HG03442 (cell line): ENCODE data around the gene NOL8.

Experiments used
- ATAC-seq: cut with Tn5 transposase; IDR thresholded peaks from one replicate; pipeline ENCODE4 v1.9.1; 2021; ENCODE audit warnings: mild to moderate bottlenecking, moderate library complexity; ENCODE audit not compliant: unreplicated experiment

Gene NOL8

DNA sequence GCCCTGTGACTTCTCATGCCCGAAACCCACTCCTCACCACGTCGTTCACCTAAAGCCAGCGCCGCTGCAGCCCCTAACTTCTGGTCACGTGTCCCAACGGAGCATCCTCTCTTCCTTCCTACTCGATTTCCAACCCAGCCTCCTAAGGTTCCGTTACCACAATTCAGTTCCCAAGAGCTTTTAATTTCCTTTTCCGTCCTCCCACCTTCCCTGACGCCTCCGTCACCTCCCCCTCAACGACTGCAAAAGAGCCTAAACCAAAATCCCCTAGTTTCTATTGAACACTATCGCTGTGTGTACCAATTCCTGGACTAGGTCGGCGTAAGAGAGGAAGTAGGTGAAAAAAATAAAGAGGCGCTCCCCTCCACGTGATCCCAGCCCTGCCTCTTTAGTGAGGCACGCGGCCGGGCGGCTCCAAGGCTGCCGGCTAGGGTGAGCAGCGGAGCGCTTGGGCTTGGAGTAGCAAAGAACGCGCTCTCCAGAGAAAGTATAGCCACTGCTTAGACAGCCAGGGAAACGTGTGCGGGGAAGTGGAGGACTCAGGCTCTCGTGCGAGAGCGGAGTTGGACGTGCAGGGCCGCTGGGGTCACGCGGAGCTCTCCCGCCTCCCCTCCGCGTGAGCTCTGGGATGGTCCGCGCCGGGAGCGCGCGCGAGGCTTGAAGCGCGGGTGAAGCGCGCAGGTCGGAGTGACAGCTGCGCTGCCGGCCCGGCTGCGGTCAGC lies at the start of gene NOL8, which contains the start of gene CENPP:
Gene NOL8 (minus strand): TSS at position 82 of the 722 bp plus-strand sequence. CDS start 1,189 bp downstream, outside the sequence.
Gene CENPP (plus strand): TSS at position 685 of the 722 bp plus-strand sequence.
- peak; percentile 85 for ATAC-seq

DNA sequence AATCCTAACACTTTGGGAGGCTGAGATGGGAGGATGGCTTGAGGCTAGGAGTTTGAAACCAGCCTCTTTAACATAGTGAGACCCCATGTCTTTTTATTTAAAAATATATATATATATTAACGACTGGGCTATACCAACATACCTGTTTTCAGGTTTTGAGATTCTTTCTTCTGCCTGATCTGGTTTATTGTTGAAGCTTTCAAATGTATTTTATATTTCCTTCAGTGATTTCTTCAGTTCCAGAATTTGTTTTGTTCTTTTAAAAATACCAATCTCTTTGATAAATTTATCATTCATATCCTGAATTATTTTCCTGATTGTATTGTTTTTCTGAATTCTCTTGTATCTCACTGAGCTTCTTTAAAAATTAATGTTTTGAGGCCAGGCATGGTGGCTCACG lies 48.0 kb upstream of the NOL8 start:
- no peak for ATAC-seq

DNA sequence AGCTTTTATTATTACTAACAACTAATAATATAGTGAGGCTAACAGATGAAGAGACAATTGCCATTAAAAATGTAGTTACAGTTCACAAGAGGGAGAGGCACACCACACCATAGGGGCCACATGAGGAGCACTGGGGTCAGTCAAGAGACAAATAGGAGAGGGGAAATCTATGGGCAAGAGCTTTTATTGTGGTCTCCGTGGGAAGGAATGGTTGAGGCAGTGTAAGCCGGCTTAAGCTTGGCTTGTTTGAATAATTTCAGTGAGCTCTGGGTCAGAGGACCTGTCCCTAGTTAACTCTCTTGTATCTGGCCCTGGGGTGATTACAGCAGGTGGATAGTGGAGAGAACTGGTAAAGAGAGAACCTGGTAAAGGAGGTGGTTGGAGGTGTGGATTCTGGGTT lies 43.9 kb upstream of the NOL8 start:
- no peak for ATAC-seq

DNA sequence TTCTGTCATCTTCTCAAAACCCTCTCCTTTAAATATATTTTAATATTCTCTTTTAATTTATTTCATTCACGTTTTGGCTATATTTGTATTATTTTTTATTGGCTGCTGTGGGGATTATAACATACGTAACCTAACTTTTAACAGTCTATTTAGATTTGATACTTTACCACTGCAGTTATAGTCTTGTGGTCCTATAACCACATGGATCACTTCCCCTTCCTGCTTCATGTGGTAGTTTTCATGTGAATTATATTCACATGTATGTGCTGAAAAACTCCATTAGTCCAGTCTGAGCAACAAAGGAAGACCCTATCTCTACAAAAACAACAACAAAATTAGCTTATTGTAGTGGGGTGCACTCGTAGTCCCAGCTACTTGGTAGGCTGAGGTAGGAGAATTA lies 34.9 kb upstream of the NOL8 start:
- no peak for ATAC-seq

DNA sequence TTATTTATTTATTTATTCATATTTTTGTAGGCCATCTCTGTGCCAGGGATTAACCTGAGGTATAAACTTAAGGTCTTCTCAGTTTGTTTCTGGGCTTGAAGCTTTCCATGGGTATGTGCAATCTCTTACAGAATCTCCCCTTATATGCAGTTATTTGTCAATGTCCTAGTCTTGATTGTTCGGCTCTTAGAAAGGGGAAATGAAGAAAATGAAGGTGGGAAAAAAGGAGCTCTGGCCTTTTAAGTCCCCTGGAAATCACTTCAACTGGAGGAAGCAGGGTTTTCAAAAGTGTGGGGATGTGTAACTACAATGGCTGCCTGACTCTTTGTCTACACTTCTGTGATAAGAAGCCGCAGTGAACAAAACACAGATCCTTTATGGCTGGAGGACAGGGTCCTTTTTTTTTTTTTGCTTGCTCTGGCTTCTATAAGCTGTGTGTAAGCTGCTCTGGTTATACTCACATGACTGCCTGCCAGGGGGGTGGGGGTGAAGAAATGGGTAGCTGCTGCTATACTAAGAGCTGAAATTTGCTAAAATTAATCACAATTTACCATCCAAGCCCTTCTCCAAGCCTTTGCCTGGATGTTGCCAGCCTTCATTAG lies 34.3 kb upstream of the NOL8 start:
- no peak for ATAC-seq

DNA sequence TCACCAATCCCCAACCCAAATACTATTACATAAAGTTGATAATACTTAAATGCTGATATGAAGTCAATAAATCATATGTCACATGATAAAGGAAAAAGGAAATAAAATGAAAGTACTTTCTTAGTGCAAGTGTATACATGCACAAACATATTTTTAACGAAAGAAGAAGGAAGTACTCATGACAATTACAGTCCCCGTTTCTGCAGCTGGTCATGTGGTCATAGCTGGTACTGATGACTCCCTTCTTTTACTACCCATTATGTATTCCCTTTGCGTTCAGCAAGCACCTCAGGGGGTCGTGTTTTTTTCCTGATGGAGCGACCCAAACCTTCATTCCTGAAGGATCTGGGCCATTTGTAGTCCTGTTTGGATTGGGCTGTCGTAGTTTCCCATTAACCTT lies 27.9 kb upstream of the NOL8 start:
- ATAC-seq = no peak

DNA sequence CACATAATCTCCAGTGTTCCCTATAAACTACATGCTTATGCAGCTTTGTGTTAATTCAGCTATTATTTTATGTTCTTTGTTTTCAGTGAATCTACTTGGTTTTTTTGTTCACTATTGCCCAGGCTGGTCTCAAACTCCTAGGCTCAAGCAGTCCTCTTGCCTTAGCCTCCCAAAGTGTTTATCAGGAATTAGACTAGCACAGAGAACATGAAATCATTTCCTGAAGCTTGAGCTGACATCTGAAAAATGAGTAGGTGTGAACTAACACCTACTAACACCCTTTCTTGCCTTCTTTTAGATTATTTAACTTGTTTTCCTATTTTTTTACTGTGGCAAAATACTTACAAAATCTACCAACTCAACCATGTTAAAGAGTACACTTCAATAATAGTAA lies 25.6 kb upstream of the NOL8 start:
- ATAC-seq = no peak

DNA sequence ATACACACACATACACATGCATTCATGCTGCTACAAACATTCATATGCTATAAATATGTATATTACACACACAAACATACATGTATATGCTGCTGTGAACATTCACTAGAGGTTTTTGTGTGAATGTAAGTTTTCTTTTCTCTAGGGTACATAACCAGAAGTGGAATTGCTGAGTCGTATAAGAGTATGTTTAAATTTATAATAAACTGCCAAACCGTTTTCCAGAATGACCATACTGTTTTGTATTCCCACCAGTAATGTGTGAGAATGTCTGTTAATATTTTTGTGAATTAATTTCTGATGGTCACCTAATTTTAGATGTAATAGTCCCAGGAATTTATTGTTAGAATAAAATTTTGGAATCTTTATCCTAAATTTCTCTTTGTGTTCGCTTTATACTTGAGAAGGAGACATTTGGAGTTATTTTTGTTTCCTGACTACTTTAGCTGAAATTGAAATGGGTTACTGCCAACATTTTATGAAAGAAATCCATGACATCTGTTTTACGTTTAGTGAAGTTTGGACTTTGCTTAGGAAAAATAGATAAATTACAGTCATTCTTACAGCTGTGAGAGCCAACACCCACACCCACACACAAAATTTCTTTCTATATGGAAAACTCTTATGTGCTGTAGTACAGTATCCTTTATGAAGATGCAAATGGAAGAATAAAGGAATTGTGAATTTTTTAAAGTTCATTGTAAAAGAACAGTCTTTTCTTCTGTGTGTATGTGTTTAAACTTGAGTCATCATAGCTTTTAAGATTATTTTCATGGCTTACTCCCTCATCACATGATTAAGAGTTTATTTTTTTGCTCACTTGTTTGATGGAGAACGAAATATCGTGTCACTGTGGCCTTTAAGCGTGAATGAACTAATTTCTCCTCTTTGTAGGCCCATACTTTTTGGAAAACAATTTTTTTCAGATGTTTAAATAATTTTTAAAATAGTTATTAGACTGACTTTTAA lies 24.9 kb upstream of the NOL8 start:
- ATAC-seq = no peak

DNA sequence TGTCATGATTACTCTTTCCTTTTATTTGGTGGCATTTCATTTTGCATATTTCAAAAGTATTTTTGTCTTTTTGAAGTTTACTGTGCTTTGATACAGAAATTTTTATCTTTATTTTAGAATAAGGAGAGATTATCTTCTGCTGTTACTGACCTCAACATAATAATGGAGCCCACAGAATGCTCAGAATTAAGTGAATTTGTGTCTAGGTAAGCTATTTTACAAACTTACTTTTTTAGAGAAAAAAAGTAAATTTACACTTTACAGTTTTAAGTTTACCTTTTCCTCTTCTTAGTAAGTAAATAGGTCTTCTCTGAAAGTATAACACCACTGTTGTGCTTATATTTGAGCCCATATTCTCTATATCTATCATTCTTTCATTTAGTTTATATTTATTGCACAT lies 20.4 kb upstream of the NOL8 start:
- ATAC-seq = no peak

DNA sequence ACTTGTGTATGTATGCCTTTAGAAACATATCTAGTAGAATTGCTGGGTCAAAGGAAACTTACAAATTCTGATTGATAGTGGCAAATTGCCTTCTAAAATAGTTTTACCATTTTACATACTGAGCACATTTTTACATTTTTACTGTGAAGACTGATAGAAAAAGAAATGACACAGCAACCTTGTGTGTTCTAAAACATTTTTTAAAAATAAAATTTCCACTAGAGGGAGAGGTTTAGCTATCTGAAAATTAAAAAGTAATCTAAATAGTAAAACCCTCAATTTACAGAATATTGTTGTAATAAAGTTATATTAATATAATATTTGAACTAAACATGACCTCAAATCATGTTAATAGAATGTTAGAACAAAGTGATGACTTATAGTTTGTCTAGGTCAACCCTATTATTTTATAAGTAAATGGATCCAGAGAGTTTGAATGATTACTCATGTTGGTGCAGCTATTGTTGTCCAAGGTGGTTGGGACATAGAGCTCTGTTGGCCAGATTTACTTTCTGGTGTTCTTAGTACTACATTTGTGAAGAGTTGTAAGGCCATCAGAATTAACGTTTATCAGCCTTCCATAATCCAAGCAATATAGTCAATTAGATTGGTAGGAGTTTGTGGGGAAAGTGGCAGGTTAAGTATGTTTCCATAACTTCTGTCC lies 17.8 kb upstream of the NOL8 start:
- ATAC-seq = no peak

DNA sequence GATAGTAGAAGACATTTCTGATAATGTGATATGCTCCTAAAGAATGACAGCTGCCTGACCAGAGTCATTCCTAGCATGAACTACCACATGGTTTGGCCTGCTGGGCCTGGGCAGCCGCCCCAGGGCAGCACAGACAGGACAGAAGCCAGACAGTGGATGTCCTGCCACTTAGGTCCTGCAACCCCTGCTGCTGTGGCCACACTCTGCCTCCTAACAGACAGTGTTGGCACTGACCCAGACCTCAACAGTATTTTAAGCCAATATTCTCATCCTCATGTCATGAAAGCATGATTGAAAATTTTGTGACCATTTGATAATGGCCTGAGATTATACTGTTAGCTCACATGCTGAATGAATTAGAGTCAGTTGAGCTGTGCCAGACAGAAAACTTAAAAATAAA lies 16.4 kb upstream of the NOL8 start:
- ATAC-seq = no peak

DNA sequence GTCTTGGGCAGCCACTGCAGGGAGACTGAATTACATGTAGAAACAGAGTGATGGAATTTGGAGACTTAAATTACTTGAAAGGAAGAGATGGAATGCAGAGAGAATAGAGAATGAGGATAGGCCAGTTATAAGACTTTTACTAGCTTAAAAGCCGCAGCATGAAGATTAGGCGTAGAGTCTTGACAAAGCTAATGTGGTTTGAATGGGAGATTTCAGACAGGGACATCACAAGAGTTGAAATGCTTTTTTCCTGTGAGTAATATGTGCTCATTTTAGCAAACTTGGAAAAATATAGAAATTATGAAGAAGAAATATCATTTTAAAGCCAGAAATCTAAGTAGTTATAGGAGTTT lies 8.1 kb upstream of the NOL8 start:
- ATAC-seq = no peak

DNA sequence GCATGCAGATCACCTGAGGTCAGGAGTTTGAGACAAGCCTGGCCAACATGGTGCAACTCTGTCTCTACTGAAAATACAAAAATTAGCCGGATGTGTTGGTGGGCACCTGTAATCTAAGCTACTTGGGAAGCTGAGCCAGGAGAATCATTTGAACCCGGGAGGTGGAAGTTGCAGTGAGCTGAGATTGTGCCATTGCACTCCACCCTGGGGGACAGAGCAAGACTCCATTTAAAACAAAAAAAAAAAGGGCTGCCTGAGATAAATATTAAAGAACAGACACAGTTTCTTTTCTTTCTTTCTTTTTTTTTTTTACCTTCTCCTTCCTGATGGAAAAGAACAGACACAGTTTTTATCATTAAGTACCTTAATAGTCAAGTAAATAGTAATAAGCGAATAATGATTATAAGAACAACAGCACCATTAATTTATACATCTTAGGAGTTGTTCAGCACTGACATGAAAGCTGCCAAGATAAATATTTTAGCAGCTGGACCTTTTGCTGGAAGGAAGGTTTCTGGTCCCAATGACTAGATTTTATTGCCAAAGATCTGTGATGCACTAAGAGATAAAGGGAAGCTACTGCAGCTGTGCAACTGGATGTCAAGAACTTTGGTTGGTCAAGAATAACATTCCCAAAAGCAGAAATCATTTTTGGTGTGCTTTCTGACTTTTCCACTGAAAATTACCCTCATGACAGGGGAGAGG lies 7.6 kb upstream of the NOL8 start:
- ATAC-seq = no peak

DNA sequence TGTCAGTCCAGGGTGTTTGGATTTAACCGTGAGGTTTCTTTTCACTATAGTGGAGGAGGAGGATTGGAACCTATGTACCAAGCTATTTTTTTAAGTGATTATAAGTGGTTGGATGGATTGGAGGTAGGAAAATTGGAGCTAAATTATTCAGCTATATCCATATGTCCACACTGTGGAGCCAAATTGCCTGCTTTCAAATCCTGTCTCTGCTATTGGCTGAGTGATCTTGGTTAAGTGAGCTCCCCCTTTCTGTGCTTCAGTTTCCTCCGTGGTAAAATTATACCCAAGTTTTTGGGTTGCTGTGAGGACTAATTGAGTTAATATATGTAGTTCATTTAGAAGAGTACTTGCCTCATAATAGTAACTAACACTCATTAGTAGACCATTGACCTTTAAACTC lies 3.1 kb upstream of the NOL8 start:
- ATAC-seq = no peak

DNA sequence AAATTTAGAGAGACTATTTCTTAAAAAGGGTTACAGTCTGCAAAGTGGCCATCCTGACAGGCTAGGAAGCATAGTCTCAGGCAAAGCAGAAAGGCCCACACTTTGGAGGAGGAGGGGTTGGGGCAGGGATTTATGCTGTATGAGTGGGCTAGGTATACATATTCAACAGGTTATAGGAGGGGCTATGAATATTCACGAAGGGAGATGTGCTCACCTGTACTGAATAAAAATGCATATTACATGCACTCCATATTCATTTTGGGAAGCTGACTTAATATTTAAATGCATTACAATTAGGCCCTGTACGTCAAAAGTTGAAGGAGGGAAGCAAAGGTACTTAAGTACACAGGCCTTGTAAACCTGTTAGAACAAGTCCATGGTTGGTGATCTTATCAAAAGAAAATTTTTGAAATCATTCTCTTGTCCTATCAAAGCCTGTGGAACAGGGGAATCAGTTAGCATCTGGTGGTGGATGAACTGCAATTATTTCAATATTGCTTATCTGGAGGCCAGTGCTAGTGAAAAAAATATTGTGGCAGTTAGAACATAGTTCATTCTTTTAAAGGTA lies 2.2 kb upstream of the NOL8 start:
- ATAC-seq = no peak

DNA sequence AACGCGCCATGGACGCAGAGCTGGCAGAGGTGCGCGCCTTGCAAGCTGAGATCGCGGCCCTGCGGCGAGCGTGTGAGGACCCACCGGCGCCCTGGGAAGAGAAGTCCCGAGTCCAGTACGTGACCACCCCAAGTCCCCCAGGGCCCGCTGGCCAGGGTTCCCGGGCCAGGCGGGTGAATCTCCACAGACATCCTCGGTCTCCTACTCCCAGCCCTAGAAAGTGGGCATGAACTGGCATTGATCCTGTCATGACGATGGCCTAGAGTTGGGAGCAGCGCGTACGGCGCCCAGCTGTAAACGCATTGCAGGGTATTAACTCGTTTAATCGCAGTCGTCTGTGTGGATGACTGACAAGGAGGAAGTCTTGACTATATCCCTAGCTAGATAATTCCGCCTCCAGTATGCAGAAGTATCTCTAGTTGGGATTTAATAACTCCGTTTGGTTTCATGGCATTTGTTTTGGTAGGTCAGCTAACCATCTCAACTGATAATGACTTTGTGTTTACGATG lies 896 bp upstream of the NOL8 start:
- ATAC-seq = no peak

DNA sequence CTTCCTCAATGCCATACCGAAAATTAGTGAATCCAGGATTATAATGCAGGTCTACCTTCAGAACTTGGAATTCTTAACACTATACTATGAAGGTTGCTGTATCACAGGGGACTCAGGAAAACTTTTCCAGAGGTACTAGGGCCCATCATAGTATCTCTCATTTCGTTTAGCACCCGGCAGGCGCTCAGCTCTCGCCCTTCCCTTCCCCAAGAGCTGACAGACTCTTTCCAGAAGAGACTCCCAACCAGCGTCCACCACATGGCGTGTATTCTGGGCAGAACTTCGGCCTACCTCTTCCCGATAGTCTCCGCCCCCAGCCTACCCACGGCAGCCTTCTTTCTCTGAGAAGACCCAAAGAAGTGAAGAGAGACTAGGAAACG lies 271 bp downstream of the NOL8 start:
- ATAC-seq = peak; percentile 17

DNA sequence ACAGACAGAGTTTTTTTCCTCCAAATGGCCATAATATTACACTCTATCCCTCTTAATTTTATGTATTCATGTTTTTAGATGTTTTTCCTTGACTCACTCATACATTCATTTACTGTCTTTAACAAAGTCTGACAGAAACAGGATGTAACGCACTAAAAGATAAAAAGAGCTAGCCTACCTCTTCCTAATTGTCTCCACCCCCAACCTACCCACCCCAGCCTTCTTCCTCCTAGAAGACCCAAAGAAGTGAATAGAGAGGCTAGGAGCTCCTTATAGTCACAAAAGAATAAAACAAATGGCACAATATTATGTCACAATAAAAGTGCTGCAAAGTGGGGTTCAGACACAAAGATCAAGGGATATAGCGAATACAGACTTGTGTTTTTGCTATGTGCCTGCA lies 719 bp downstream of the NOL8 start:
- ATAC-seq = no peak

DNA sequence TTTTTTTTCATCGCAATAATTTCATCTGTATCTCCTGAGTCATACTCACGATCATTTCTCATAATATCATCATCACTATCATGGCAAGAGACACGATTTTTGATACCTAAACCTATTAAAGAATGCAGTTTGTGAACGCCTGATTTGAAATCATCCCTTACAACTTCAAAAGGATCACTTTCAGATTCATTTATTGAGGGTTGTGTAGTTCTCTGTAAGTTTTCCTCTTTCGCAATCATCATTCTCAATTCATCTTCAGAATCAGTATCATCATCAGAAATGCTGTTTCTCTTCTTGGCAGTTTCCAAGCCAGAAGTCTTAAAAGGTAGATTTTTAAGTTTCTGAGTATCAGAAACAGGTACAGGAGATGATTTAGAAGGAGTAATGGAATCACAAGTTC lies 9.7 kb downstream of the NOL8 start:
- no peak for ATAC-seq

DNA sequence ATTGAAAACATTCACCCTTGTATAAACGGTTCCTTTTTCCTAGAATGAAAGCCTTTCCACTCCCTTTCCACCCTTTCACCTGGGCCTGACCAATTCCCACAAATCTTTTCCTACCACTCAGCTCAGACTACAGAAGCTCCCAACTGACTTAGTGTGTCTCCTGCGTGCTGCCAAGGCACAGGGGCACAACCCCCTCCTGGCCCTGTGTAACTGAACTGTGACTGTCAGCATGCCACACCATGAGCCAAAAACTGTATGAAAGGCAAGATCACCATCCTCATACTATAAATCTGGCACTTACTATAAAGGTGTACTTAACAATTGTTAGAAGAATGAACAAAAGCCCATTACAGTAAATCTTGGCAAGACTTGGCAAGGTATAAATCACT lies 11.5 kb downstream of the NOL8 start:
- ATAC-seq = no peak
